ENCODE results near the gene NAXD.

NAXD gene

GRCh38 chr13:110648146-110648819, 32.9 kb downstream of the NAXD start:
- no peaks in the 10 kb centered on the region for H3K9me3 ChIP-seq (ENCODE audit: control insufficient read depth, low read length)
- no peaks in the 10 kb centered on the region for H3K4me1 ChIP-seq (ENCODE audit: control insufficient read depth, insufficient read depth, low read length)
- H3K9ac ChIP-seq (ENCODE audit: low read length) = no peak overlapping the region
- DNase-seq (ENCODE audit: low read depth) = no peak
- H3K36me3 ChIP-seq (ENCODE audit: control insufficient read depth, insufficient read depth, low read length, severe bottlenecking) = peaks cover 45% of the 10 kb centered on the region
- H3K4me3 ChIP-seq (ENCODE audit: low read length) = no peak overlapping the region
- H3K27me3 ChIP-seq (replicated peaks; ENCODE audit: control insufficient read depth, insufficient read depth, low read length) = no peaks in the 10 kb centered on the region

DNA sequence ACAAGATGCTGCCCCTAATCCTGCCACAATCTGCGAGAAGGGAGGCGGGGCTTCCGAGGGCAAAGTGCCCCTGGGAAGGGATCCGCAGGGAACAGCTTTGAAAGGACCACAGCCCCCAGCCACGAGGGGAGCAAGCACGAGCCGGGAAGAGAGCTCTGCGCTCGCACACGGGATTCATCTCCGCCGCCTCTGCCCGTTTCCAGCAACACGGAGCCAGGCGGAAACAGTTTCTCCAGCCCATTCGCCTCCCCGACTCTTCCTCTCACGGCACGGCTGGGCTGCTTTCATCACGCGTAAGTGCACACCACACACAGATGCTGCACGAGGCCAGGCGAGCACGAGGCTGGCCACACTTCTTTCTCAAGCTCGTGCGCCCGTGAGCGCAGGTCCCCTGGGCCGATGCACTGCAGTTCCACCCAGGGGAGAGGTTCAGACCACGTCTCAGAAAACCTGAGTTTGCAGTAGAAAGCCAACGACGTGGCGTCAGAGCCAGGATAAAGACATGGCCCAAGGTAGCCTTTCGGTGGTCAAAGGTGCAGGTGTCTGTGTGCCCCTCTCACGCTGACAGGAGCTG, 33.6 kb downstream of the NAXD start:
- Histone ChIP-seq H3K27me3 (replicated peaks; ENCODE audit: control insufficient read depth, insufficient read depth, low read length) (no peaks in the 10 kb centered on the region), H3K9me3 (ENCODE audit: control insufficient read depth, low read length) (no peaks in the 10 kb centered on the region), H3K36me3 (ENCODE audit: control insufficient read depth, insufficient read depth, low read length, severe bottlenecking) (peaks cover 42% of the 10 kb centered on the region), H3K4me1 (ENCODE audit: control insufficient read depth, insufficient read depth, low read length) (no peaks in the 10 kb centered on the region), H3K9ac (ENCODE audit: low read length) (no peak overlapping the region), H3K4me3 (ENCODE audit: low read length) (no peak overlapping the region)
- no peak for DNase-seq (ENCODE audit: low read depth)

- Histone ChIP-seq H3K9ac (ENCODE audit: low read length) (no peak overlapping the region), H3K4me1 (ENCODE audit: control insufficient read depth, insufficient read depth, low read length) (no peaks in the 10 kb centered on the region), H3K36me3 (ENCODE audit: control insufficient read depth, insufficient read depth, low read length, severe bottlenecking) (peaks cover 36% of the 10 kb centered on the region), H3K27me3 (replicated peaks; ENCODE audit: control insufficient read depth, insufficient read depth, low read length) (no peaks in the 10 kb centered on the region), H3K4me3 (ENCODE audit: low read length) (no peak overlapping the region), H3K9me3 (ENCODE audit: control insufficient read depth, low read length) (no peaks in the 10 kb centered on the region)
- no peak for DNase-seq (ENCODE audit: low read depth)
Observed at GRCh38 chr13:110649551-110649950, 34.2 kb downstream of the NAXD start.

DNA sequence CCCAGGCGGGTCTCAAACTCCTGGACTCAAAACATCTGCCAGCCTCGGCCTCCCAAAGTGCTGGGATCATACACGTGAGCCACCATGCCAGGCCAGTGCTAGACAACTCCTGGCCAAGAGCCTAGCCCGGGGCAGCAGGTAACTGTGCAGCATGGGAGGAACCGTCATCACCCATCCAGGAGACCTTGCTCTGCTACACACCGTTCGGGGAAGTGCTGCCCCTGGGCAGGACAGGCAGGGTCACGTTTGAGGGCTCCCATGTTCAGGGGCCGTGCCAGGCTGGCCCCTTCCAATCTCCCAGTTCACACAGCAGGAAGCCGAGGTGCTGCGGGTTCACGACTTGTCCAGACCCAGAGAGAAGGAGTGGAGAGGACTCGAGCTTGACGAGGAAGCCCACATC, 35.1 kb downstream of the NAXD start:
- DNase-seq (ENCODE audit: low read depth) = no peak

DNA sequence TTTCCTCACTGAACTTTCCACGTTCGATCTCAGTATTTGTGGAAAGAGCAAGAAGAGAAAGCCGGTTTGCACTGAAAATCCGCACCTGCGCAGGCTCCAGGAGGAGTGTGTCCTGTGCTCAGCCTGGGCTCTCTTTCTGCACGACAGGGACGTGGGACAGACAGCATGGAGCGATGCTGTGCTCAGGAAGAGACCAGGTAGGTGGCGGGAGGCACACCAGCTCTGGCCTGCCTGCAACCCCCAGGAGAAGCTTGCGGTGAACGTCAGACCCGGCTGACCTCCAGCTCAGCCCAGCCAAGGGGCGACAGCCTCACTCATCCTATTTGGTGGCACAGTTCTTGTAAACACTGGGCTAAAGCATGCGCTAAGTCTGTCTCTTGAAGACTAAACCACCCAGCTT, 35.9 kb downstream of the NAXD start:
- Histone ChIP-seq H3K27me3 (replicated peaks; ENCODE audit: control insufficient read depth, insufficient read depth, low read length) (no peaks in the 10 kb centered on the region), H3K9ac (ENCODE audit: low read length) (no peak overlapping the region), H3K4me1 (ENCODE audit: control insufficient read depth, insufficient read depth, low read length) (no peaks in the 10 kb centered on the region), H3K4me3 (ENCODE audit: low read length) (no peak overlapping the region), H3K9me3 (ENCODE audit: control insufficient read depth, low read length) (no peaks in the 10 kb centered on the region), H3K36me3 (ENCODE audit: control insufficient read depth, insufficient read depth, low read length, severe bottlenecking) (peaks cover 37% of the 10 kb centered on the region)
- DNase-seq (ENCODE audit: low read depth) = no peak

More for the DNA sequence above, 35.1 kb downstream of the NAXD start:
- Histone ChIP-seq H3K27me3 (replicated peaks; ENCODE audit: control insufficient read depth, insufficient read depth, low read length) (no peaks in the 10 kb centered on the region), H3K9ac (ENCODE audit: low read length) (no peak overlapping the region), H3K9me3 (ENCODE audit: control insufficient read depth, low read length) (no peaks in the 10 kb centered on the region), H3K4me3 (ENCODE audit: low read length) (no peak overlapping the region), H3K36me3 (ENCODE audit: control insufficient read depth, insufficient read depth, low read length, severe bottlenecking) (peaks cover 41% of the 10 kb centered on the region), H3K4me1 (ENCODE audit: control insufficient read depth, insufficient read depth, low read length) (no peaks in the 10 kb centered on the region)

DNA sequence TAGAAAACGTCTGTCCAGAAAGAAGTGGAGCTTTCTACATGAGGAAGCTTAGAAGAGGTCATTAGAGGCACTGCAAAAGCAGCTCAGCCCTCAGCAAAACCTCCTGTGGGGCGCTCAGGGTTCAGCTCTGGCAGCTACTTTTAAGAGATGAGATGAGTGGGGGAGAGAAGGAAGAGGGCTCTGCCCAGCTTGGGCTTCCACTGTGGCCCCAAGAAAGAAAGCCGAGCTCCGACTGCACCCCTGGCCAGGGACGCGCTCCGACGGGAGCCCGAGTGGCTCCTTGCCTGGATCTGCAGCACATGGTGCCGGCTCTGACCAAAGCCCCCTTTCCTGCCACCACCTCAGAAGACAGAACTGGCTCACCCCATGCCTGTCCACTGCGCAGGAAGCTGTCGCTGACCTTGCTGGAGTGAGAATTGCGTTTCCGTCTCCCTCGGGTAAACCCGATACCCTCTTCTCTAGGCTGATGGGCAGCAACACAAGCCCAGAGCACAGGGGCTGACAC, 36.4 kb downstream of the NAXD start:
- Histone ChIP-seq H3K9ac (ENCODE audit: low read length) (no peak overlapping the region), H3K9me3 (ENCODE audit: control insufficient read depth, low read length) (no peaks in the 10 kb centered on the region), H3K27me3 (replicated peaks; ENCODE audit: control insufficient read depth, insufficient read depth, low read length) (no peaks in the 10 kb centered on the region), H3K4me3 (ENCODE audit: low read length) (no peak overlapping the region), H3K36me3 (ENCODE audit: control insufficient read depth, insufficient read depth, low read length, severe bottlenecking) (peaks cover 38% of the 10 kb centered on the region), H3K4me1 (ENCODE audit: control insufficient read depth, insufficient read depth, low read length) (no peaks in the 10 kb centered on the region)
- no peak for DNase-seq (ENCODE audit: low read depth)

DNA sequence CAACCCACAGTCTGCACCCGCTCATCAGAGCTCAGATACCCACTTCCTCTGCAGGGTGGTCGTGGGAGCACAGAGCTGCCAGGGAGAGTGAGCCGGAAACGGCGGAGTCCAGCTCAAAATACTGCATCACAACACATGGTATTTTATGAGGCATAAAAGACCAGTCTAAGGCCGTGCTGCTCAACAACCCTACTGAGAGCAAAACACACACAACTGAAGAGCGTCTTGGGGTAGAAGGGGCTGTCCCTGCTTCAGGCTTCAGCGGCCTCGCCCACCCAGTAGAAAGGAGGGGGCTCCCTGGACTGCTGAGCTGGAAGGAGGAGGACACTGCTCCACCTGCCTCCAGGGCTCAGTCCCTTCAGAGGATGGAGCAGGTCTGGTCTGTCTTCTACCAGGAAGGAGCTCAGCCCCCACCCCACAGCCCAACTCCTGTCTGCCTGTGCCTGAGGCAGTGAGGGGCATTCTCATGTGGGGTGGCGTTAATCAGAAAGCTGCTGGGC, 36.9 kb downstream of the NAXD start:
- no peak overlapping the region for H3K9ac ChIP-seq (ENCODE audit: low read length)
- DNase-seq (ENCODE audit: low read depth) = no peak

DNA sequence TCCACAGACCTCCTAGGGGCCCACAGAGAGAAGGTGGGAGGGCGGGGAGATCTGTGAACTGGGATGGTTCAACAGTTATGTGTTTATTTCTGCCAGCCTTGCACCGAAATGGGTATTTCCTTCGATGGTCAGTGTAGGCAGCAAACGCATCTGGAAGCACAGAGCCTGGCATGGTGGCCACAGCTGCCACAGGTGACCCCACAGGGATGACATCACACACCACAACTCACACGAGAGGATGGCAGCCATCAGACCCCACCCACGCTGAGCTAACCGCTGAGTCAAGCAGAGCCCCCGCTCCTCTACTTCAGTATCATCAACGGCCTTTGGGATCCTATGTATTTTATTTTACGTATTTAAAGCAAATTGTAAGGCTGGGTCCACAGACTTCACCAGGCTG, 37.4 kb downstream of the NAXD start:
- Histone ChIP-seq H3K9ac (ENCODE audit: low read length) (no peak overlapping the region), H3K4me1 (ENCODE audit: control insufficient read depth, insufficient read depth, low read length) (no peaks in the 10 kb centered on the region), H3K27me3 (replicated peaks; ENCODE audit: control insufficient read depth, insufficient read depth, low read length) (no peaks in the 10 kb centered on the region), H3K4me3 (ENCODE audit: low read length) (no peak overlapping the region), H3K9me3 (ENCODE audit: control insufficient read depth, low read length) (no peaks in the 10 kb centered on the region), H3K36me3 (ENCODE audit: control insufficient read depth, insufficient read depth, low read length, severe bottlenecking) (peaks cover 44% of the 10 kb centered on the region)
- DNase-seq (ENCODE audit: low read depth) = no peak

More for the DNA sequence above, 36.9 kb downstream of the NAXD start:
- Histone ChIP-seq H3K9me3 (ENCODE audit: control insufficient read depth, low read length) (no peaks in the 10 kb centered on the region), H3K4me1 (ENCODE audit: control insufficient read depth, insufficient read depth, low read length) (no peaks in the 10 kb centered on the region), H3K27me3 (replicated peaks; ENCODE audit: control insufficient read depth, insufficient read depth, low read length) (no peaks in the 10 kb centered on the region), H3K36me3 (ENCODE audit: control insufficient read depth, insufficient read depth, low read length, severe bottlenecking) (peaks cover 43% of the 10 kb centered on the region), H3K4me3 (ENCODE audit: low read length) (no peak overlapping the region)

- H3K4me3 ChIP-seq (ENCODE audit: low read length) = no peak overlapping the region
- H3K36me3 ChIP-seq (ENCODE audit: control insufficient read depth, insufficient read depth, low read length, severe bottlenecking) = peaks cover 44% of the 10 kb centered on the region
- no peaks in the 10 kb centered on the region for H3K4me1 ChIP-seq (ENCODE audit: control insufficient read depth, insufficient read depth, low read length)
- H3K27me3 ChIP-seq (replicated peaks; ENCODE audit: control insufficient read depth, insufficient read depth, low read length) = no peaks in the 10 kb centered on the region
- no peak overlapping the region for H3K9ac ChIP-seq (ENCODE audit: low read length)
- DNase-seq (ENCODE audit: low read depth) = no peak
- no peaks in the 10 kb centered on the region for H3K9me3 ChIP-seq (ENCODE audit: control insufficient read depth, low read length)
Observed at GRCh38 chr13:110653271-110653670, 37.9 kb downstream of the NAXD start.

DNA sequence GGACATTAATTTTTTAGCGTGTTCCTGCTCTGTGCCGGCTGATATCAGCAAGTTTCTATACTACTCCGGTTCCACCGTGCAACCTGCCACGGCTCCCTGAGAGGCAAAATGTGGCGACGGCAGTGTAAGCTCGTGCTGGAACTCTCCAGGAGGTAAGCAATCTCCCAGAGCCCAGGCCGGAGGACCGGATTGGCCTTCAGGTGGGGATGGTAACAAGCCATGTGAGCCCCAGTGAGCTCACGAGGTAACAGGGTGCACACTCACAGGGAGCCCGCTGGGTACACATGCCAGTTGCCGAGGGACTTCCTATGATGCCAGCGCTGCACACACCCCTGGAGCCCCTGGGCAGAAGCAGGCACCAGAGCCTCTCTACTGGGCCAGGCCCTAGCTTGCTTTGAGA, 38.5 kb downstream of the NAXD start:
- DNase-seq (ENCODE audit: low read depth) = no peak
- H3K4me3 ChIP-seq (ENCODE audit: low read length) = no peak overlapping the region
- H3K4me1 ChIP-seq (ENCODE audit: control insufficient read depth, insufficient read depth, low read length) = no peaks in the 10 kb centered on the region
- peaks cover 44% of the 10 kb centered on the region for H3K36me3 ChIP-seq (ENCODE audit: control insufficient read depth, insufficient read depth, low read length, severe bottlenecking)
- H3K9me3 ChIP-seq (ENCODE audit: control insufficient read depth, low read length) = no peaks in the 10 kb centered on the region
- H3K9ac ChIP-seq (ENCODE audit: low read length) = no peak overlapping the region
- no peaks in the 10 kb centered on the region for H3K27me3 ChIP-seq (replicated peaks; ENCODE audit: control insufficient read depth, insufficient read depth, low read length)

- H3K9ac ChIP-seq (ENCODE audit: low read length) = no peak overlapping the region
- H3K9me3 ChIP-seq (ENCODE audit: control insufficient read depth, low read length) = peaks cover 7% of the 10 kb centered on the region
- no peak for DNase-seq (ENCODE audit: low read depth)
- no peak overlapping the region for H3K4me3 ChIP-seq (ENCODE audit: low read length)
- no peaks in the 10 kb centered on the region for H3K4me1 ChIP-seq (ENCODE audit: control insufficient read depth, insufficient read depth, low read length)
- peaks cover 55% of the 10 kb centered on the region for H3K36me3 ChIP-seq (ENCODE audit: control insufficient read depth, insufficient read depth, low read length, severe bottlenecking)
- H3K27me3 ChIP-seq (replicated peaks; ENCODE audit: control insufficient read depth, insufficient read depth, low read length) = no peaks in the 10 kb centered on the region
Observed at GRCh38 chr13:110657196-110657595, 41.9 kb downstream of the NAXD start.

Measured in adipocyte (in vitro differentiated cells).